ENCODE data around the gene CWF19L2.
"Not testable (repeated sequence)": the region's sequence is repeated elsewhere in the genome, so short reads cannot be mapped to it uniquely, and the experiment has no call there.

CWF19L2 gene

GRCh38 chr11:107427569-107428180, 29.9 kb downstream of the CWF19L2 start:
- no peaks in the 10 kb centered on the region for H3K4me1 ChIP-seq (ENCODE audit: control insufficient read depth, insufficient read depth, low read length)
- no peaks in the 10 kb centered on the region for H3K36me3 ChIP-seq (ENCODE audit: control insufficient read depth, insufficient read depth, low read length)

GRCh38 chr11:107413352-107413751, 44.3 kb downstream of the CWF19L2 start:
- no peaks in the 10 kb centered on the region for H3K9me3 ChIP-seq (ENCODE audit: control insufficient read depth, insufficient read depth, low read length)
- no peak overlapping the region for H3K9ac ChIP-seq (ENCODE audit: low read depth, low read length)
- no peaks in the 10 kb centered on the region for H3K27me3 ChIP-seq (ENCODE audit: control insufficient read depth, insufficient read depth, low read length)

More at GRCh38 chr11:107427569-107428180, 29.9 kb downstream of the CWF19L2 start:
- no peaks in the 10 kb centered on the region for H3K27me3 ChIP-seq (ENCODE audit: control insufficient read depth, insufficient read depth, low read length)
- H3K4me3 ChIP-seq (ENCODE audit: low read depth, low read length) = no peak overlapping the region
- no peaks in the 10 kb centered on the region for H3K9me3 ChIP-seq (ENCODE audit: control insufficient read depth, insufficient read depth, low read length)
- no peak overlapping the region for H3K9ac ChIP-seq (ENCODE audit: low read depth, low read length)

GRCh38 chr11:107408762-107409211, 48.8 kb downstream of the CWF19L2 start:
- no peaks in the 10 kb centered on the region for H3K9me3 ChIP-seq (ENCODE audit: control insufficient read depth, insufficient read depth, low read length)
- H3K27me3 ChIP-seq (ENCODE audit: control insufficient read depth, insufficient read depth, low read length) = no peaks in the 10 kb centered on the region
- no peaks in the 10 kb centered on the region for H3K4me1 ChIP-seq (ENCODE audit: control insufficient read depth, insufficient read depth, low read length)
- H3K4me3 ChIP-seq (ENCODE audit: low read depth, low read length) = no peak overlapping the region
- no peaks in the 10 kb centered on the region for H3K36me3 ChIP-seq (ENCODE audit: control insufficient read depth, insufficient read depth, low read length)
- no peak overlapping the region for H3K9ac ChIP-seq (ENCODE audit: low read depth, low read length)

More at GRCh38 chr11:107413352-107413751, 44.3 kb downstream of the CWF19L2 start:
- Histone ChIP-seq H3K36me3 (ENCODE audit: control insufficient read depth, insufficient read depth, low read length) (no peaks in the 10 kb centered on the region), H3K4me1 (ENCODE audit: control insufficient read depth, insufficient read depth, low read length) (no peaks in the 10 kb centered on the region), H3K4me3 (ENCODE audit: low read depth, low read length) (no peak overlapping the region)

- Histone ChIP-seq H3K4me1 (ENCODE audit: control insufficient read depth, insufficient read depth, low read length) (no peaks in the 10 kb centered on the region), H3K9me3 (ENCODE audit: control insufficient read depth, insufficient read depth, low read length) (no peaks in the 10 kb centered on the region), H3K36me3 (ENCODE audit: control insufficient read depth, insufficient read depth, low read length) (no peaks in the 10 kb centered on the region), H3K27me3 (ENCODE audit: control insufficient read depth, insufficient read depth, low read length) (no peaks in the 10 kb centered on the region), H3K4me3 (ENCODE audit: low read depth, low read length) (no peak overlapping the region), H3K9ac (ENCODE audit: low read depth, low read length) (no peak overlapping the region)
Measured at GRCh38 chr11:107405260-107405659, 52.4 kb downstream of the CWF19L2 start.

GRCh38 chr11:107401131-107401530, 56.5 kb downstream of the CWF19L2 start:
- H3K27me3 ChIP-seq (ENCODE audit: control insufficient read depth, insufficient read depth, low read length); H3K9me3 ChIP-seq (ENCODE audit: control insufficient read depth, insufficient read depth, low read length); H3K4me3 ChIP-seq (ENCODE audit: low read depth, low read length); H3K36me3 ChIP-seq (ENCODE audit: control insufficient read depth, insufficient read depth, low read length); H3K4me1 ChIP-seq (ENCODE audit: control insufficient read depth, insufficient read depth, low read length); H3K9ac ChIP-seq (ENCODE audit: low read depth, low read length): not testable (repeated sequence)

GRCh38 chr11:107397357-107397756, 60.3 kb downstream of the CWF19L2 start:
- Histone ChIP-seq H3K36me3 (ENCODE audit: control insufficient read depth, insufficient read depth, low read length) (no peaks in the 10 kb centered on the region), H3K4me3 (ENCODE audit: low read depth, low read length) (no peak overlapping the region), H3K27me3 (ENCODE audit: control insufficient read depth, insufficient read depth, low read length) (no peaks in the 10 kb centered on the region), H3K4me1 (ENCODE audit: control insufficient read depth, insufficient read depth, low read length) (peaks cover 5% of the 10 kb centered on the region), H3K9me3 (ENCODE audit: control insufficient read depth, insufficient read depth, low read length) (no peaks in the 10 kb centered on the region), H3K9ac (ENCODE audit: low read depth, low read length) (no peak overlapping the region)

- no peaks in the 10 kb centered on the region for H3K27me3 ChIP-seq (ENCODE audit: control insufficient read depth, insufficient read depth, low read length)
- no peak overlapping the region for H3K4me3 ChIP-seq (ENCODE audit: low read depth, low read length)
- no peaks in the 10 kb centered on the region for H3K9me3 ChIP-seq (ENCODE audit: control insufficient read depth, insufficient read depth, low read length)
- H3K4me1 ChIP-seq (ENCODE audit: control insufficient read depth, insufficient read depth, low read length) = peaks cover 2% of the 10 kb centered on the region
- H3K36me3 ChIP-seq (ENCODE audit: control insufficient read depth, insufficient read depth, low read length) = no peaks in the 10 kb centered on the region
- H3K9ac ChIP-seq (ENCODE audit: low read depth, low read length) = no peak overlapping the region
Measured at GRCh38 chr11:107392611-107393010, 65.0 kb downstream of the CWF19L2 start.

- H3K4me1 ChIP-seq (ENCODE audit: control insufficient read depth, insufficient read depth, low read length); H3K27me3 ChIP-seq (ENCODE audit: control insufficient read depth, insufficient read depth, low read length); H3K36me3 ChIP-seq (ENCODE audit: control insufficient read depth, insufficient read depth, low read length); H3K9me3 ChIP-seq (ENCODE audit: control insufficient read depth, insufficient read depth, low read length); H3K9ac ChIP-seq (ENCODE audit: low read depth, low read length); H3K4me3 ChIP-seq (ENCODE audit: low read depth, low read length): not testable (repeated sequence)
Measured at GRCh38 chr11:107390701-107391100, 66.9 kb downstream of the CWF19L2 start.

- no peaks in the 10 kb centered on the region for H3K27me3 ChIP-seq (ENCODE audit: control insufficient read depth, insufficient read depth, low read length)
- H3K4me1 ChIP-seq (ENCODE audit: control insufficient read depth, insufficient read depth, low read length) = no peaks in the 10 kb centered on the region
- no peaks in the 10 kb centered on the region for H3K9me3 ChIP-seq (ENCODE audit: control insufficient read depth, insufficient read depth, low read length)
- H3K9ac ChIP-seq (ENCODE audit: low read depth, low read length) = no peak overlapping the region
- H3K4me3 ChIP-seq (ENCODE audit: low read depth, low read length) = no peak overlapping the region
- H3K36me3 ChIP-seq (ENCODE audit: control insufficient read depth, insufficient read depth, low read length) = no peaks in the 10 kb centered on the region
Measured at GRCh38 chr11:107387666-107388065, 70.0 kb downstream of the CWF19L2 start.

GRCh38 chr11:107385361-107385981, 72.2 kb downstream of the CWF19L2 start:
- H3K9ac ChIP-seq (ENCODE audit: low read depth, low read length) = no peak overlapping the region
- H3K4me1 ChIP-seq (ENCODE audit: control insufficient read depth, insufficient read depth, low read length) = no peaks in the 10 kb centered on the region
- no peaks in the 10 kb centered on the region for H3K9me3 ChIP-seq (ENCODE audit: control insufficient read depth, insufficient read depth, low read length)
- H3K4me3 ChIP-seq (ENCODE audit: low read depth, low read length) = no peak overlapping the region
- no peaks in the 10 kb centered on the region for H3K27me3 ChIP-seq (ENCODE audit: control insufficient read depth, insufficient read depth, low read length)
- no peaks in the 10 kb centered on the region for H3K36me3 ChIP-seq (ENCODE audit: control insufficient read depth, insufficient read depth, low read length)

GRCh38 chr11:107384144-107384852, 73.3 kb downstream of the CWF19L2 start:
- no peaks in the 10 kb centered on the region for H3K27me3 ChIP-seq (ENCODE audit: control insufficient read depth, insufficient read depth, low read length)
- H3K4me1 ChIP-seq (ENCODE audit: control insufficient read depth, insufficient read depth, low read length) = no peaks in the 10 kb centered on the region
- no peak overlapping the region for H3K4me3 ChIP-seq (ENCODE audit: low read depth, low read length)
- no peak overlapping the region for H3K9ac ChIP-seq (ENCODE audit: low read depth, low read length)
- H3K9me3 ChIP-seq (ENCODE audit: control insufficient read depth, insufficient read depth, low read length) = no peaks in the 10 kb centered on the region
- H3K36me3 ChIP-seq (ENCODE audit: control insufficient read depth, insufficient read depth, low read length) = no peaks in the 10 kb centered on the region

- no peak overlapping the region for H3K4me3 ChIP-seq (ENCODE audit: low read depth, low read length)
- H3K36me3 ChIP-seq (ENCODE audit: control insufficient read depth, insufficient read depth, low read length) = no peaks in the 10 kb centered on the region
- no peaks in the 10 kb centered on the region for H3K27me3 ChIP-seq (ENCODE audit: control insufficient read depth, insufficient read depth, low read length)
- no peaks in the 10 kb centered on the region for H3K4me1 ChIP-seq (ENCODE audit: control insufficient read depth, insufficient read depth, low read length)
- no peak overlapping the region for H3K9ac ChIP-seq (ENCODE audit: low read depth, low read length)
- no peaks in the 10 kb centered on the region for H3K9me3 ChIP-seq (ENCODE audit: control insufficient read depth, insufficient read depth, low read length)
Measured at GRCh38 chr11:107372439-107372838, 85.2 kb downstream of the CWF19L2 start.
